HG03558 (cell line): ENCODE measurements around the gene MAP3K9.

ENCODE experiments used
- ATAC-seq: cut with Tn5 transposase; IDR thresholded peaks from one replicate; pipeline ENCODE4 v1.9.1; 2021; ENCODE audit warnings: moderate number of reproducible peaks; ENCODE audit not compliant: unreplicated experiment; ENCODE audit errors: extremely low read depth

The MAP3K9 gene

DNA sequence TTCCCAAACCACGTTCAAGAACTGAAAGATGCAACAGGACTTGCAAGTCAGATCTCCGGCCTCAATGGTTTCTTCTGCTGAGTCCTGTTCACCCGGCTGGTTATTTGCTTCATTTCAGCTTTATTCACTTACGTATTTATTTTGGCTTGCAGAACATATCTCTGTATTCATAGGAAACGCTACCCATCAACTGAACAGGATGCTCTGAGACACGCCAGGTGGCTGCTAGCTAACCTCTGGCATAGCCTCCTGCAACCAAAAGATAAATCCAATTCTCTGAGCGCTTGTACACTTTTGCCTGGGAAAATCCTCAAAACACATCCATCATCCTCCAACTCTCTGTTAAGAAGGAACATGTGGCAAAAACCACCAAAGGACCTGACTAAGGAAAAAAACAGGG is 17.3 kb downstream of the MAP3K9 start:
- no peak for ATAC-seq

DNA sequence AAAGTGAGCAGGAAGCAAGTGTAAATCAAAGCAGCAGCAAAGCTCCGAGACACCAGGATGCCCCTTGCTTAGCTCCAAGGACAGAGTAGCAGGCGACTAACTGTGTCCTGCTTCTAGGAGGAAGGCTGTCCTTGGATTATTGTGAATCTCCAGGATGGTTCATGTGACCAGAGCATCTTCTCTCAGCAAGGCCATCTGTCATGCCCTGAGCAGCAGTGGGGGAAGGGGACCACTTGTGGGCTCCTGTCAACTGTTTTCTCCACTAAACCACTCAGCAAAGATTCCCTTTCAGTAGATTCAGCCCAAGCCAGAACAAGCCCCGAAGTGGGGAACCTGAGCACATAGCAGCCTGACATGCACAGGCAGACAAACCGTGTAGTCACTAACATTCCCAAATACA is 19.4 kb downstream of the MAP3K9 start:
- no peak for ATAC-seq

DNA sequence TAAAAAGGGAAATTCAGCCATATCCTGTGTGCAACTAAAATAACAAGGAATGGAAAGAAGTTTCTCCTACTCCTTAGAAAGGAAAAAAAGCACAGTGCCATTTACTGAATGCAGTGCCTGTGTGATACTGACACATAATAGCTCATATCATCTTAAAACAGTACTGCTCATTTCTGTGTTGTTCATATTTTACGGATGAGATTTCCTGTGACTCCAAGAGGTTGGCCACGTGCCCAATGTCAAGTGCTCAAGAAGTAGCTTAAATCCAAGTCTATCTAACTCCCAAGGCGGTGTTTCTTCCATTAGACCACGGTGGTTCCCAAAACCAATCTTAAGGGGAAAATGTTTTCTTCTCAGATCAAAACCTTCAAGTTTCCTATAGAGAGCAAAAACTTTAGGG is 20.0 kb downstream of the MAP3K9 start:
- no peak for ATAC-seq

DNA sequence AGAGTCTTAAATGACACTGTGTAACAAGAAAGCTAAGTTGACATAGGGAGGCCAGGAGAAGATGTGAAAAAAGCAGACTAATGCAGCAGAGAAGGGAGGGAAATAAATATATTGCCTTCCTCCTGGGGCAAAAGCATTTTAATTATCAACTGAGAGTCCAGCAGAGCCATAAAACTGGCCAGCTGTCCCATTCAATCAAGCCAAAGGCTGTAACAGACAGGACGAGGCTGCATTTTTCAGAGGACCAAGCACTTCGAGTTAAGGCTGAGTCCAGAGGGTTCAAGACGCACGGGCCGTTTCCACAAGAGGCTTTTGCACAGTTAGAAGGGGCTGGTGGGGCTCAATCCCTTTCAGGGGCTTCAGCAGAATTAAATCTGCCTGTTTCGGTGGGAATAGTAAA is 20.4 kb downstream of the MAP3K9 start:
- no peak for ATAC-seq

DNA sequence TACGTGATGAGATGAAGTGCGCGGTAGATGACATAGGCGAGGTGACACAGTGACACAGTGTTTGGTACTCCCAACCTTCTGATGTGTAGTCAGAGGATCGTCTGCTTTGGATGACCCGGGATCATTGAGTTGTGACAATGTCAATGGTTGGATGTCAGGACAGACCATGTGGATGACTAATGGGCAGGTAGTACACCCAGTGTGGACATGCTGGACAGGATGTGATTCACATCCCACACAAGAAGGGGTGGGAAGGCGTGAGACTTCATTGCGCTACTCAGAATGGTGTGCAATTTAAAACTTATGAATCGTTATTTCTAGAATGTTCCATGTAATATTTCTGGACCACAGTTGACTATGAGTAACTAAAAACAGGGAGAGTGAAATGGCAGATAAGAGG is 23.8 kb downstream of the MAP3K9 start:
- ATAC-seq, result no peak

DNA sequence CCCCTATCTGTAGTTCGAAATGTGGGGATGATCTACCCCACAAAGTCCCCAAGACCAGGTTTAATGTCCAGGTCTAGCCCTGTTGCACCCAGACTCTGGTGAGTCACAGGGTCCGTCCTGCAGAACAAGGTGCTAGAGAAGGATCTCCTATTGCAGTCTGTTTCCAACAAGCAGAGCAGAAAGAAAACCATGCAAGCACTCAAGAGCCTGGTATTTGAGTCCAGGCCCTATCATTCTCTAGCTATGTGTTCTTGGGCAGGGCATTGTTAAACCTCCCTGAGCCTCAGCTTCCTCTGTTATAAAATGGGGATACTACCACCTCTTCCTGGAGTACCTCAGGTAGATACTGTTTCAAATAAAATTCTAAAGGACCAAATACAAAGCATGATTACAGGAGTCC is 24.4 kb downstream of the MAP3K9 start:
- no peak for ATAC-seq

DNA sequence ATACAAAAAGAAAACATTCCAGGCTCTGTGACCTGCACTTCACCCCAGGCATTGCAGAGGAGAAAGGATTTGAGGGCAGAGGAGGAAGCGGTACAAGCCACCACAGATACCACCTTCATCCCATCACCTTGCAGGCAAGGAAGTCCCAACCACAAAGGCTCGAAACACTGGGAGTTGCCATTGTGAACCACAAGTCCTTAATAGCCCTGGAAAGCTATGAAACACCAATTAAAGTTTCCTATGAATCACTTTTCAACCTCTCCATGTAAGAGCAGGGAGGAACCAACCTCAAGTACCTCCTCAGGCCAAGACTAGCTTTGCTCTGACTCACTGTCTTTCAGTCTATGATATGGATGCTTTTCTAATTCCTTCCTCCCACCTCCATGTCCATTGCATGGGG is 27.0 kb downstream of the MAP3K9 start:
- no peak for ATAC-seq

DNA sequence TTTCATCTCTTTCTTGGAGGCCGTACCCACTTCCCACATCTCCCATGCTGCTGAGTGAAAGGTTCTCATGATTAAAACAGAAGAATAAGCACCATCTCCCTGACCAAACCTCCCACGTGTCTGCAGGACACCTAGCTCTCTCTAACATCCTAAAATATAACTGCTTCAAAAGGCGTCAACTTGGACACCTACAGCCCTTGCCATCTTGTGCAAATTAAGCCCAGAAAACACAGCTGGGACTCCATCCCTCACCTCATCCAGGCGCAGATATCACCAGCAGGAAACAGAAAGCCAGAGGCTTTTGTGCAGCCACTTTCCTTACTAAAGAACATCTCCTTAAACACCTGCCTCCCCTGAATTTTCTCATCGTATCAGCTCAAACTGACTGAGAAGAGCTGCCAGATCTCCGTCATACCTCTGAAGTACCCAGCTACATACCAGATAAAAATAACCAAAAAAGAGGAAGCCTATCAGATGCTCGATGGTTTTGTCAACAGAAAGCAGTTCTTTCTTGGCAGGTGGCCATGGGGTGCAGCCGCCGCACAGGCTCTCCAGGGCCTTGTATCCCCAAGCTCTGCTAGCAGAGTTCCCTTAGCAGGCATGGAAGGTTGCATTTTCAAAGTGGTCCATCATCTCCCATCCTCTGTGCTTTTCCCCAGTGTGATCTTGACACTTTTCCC is 28.8 kb downstream of the MAP3K9 start:
- ATAC-seq, result no peak

DNA sequence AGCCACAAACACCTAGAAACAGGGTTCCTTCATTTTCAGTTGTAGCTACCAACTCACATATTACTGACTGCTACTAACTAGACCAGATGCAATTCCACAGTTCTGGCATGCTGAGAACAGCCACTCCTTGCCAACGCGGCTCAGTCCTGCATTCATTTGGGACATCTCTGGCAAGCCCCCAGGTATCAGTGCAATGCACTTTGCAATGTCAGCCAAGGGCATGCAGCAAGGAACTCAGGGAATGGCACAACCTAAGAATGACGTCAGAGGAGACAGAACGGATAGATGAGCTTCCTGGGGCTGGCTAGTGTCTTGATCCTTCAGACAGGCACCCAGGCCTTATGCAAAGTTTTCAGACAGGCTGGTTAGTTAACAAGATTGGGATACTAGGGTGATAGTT is 29.6 kb downstream of the MAP3K9 start:
- no peak for ATAC-seq

DNA sequence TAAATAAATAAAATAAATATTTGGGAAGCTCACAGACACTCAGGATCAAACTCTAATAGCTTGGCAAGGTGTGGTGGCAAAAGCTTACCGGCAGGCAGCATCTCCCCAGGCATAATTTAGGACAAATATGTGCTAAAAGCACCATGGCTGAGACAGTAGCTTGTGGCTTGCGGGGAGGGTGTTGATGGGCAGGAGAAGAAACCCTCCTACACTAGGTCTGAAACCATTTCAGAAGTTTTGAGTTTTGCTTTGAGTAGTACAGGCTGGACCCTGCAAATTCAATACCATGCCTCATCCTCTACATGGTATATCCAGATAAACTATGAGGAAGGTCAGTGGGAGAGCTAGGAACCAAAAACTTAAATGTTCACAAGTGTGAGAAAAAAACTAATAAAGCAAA is 33.1 kb downstream of the MAP3K9 start:
- no peak for ATAC-seq

DNA sequence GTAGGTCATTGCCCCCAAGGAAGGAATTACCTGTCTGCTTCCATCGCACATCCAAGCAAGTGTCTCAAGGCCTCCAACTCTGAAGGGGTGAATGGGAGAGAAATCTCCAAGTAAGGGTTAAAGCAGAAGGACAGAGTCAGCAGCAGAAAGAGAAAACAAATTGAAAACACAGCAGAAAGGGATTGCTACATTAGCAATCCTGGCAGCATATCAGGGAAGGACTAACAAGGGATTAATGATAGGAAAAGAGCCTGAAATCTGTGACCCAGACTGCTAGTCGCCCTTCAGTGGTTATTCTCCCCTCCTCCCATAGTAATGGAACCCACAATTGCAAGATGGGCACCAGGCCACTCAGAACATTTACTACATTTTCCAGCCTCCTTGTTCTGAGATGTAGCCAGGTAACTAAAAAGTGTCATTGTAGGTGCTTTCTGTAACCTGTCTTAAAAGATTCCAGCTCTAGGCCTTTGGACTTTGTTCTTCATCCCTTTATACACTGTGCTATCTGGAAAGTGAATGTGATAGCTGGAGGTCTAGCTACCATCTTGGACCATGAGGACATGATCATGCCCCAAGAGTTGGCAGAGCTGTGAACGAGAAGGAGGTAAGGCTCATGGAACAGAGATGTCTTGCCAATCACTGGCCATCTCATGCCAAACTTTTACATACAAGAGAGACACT is 36.0 kb downstream of the MAP3K9 start:
- ATAC-seq, result no peak

DNA sequence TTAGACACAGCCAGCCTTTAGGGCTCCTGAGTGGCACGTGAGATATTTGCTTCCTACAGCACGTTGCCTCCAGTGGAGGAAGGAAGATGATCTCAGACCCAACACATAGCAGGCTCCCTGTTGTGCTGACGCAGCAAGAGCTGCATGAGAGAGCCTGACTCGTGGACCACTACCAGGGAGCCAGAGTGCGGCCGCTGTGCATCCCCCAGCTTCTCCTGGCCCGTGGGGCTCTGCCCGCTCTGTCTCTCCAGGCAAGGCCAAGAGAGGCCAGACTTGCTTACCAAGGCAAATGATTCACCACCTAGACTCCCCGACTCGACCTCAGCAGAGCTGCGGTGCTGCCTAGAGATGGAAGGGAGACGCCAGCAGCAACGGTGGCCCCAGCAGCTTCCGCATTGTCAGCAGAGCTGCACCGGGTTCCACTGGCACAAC is 37.5 kb downstream of the MAP3K9 start:
- no peak for ATAC-seq

DNA sequence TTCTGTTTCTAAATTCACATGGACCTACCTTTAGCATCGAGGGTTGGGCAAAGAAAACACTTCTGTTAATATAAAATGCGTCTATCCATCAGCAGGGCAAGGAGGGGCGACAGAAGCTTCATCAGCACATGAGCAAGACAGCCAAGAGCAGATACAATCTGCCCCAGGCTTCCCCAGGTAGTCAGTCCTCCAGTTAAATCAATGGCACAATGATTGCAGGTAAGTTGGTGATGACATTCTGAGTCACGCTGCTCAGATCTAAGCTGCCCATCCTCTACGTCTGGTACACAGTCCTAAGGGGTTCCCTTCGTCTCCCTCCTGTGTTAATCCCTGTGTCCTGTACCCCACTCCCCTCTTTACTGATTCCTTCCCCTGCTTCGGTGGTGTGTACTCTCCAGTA is 38.8 kb downstream of the MAP3K9 start:
- no peak for ATAC-seq

DNA sequence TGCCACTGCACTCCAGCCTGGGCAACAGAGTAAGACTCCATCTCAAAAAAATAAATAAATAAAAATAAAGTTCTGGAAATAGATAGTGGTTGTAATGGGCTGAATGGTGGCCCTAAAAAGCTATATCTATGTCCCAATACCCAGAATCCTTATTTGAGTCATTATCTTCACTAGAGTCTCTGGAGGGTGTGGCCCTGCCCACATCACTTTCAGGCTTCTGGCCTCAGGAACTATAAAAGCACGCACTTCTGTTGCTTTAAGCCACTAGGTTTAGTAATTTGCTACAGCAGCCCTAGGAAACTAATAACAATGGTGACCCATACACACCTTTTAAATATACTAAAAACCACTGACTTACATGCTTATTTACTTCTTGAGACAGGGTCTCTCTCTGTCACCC is 49.9 kb downstream of the MAP3K9 start:
- no peak for ATAC-seq

DNA sequence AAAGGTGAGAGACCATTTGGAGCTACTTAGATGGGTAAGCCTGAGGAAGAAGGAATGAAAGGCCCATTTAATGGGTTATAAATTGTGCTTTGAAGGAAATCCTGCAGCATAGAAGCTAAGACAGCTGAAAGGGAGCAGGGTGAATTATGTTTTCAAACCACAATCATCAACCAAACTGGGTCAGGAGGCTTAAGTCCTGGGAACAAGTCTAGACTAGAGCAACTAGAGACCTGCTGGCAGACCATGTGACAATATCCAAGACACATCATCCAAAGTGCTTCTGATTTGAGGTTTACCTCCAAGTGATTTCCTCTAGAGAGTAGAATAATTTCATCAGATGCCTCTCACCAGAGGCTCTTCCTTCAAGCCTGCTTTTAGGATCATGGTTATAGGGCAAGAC is 53.7 kb downstream of the MAP3K9 start:
- ATAC-seq, result no peak

DNA sequence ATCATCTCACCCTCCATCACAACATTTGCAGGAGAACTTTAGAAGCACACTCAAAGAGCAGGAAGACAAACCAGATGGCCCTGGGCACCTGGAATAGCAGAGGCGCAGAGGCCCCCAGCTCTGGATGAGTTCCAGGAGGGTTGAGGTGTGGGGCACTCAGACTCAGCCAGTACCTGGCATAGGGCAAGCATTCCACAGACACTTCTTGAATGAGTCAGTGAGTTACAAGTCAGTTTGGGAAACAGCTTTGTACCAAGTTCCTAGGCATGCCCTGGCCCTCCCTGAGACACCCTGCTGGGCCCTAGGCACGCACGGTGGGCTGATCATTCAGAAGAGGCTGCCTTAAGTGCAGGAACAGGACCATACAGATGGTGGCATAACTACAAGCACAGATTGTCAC is 54.3 kb downstream of the MAP3K9 start:
- no peak for ATAC-seq

DNA sequence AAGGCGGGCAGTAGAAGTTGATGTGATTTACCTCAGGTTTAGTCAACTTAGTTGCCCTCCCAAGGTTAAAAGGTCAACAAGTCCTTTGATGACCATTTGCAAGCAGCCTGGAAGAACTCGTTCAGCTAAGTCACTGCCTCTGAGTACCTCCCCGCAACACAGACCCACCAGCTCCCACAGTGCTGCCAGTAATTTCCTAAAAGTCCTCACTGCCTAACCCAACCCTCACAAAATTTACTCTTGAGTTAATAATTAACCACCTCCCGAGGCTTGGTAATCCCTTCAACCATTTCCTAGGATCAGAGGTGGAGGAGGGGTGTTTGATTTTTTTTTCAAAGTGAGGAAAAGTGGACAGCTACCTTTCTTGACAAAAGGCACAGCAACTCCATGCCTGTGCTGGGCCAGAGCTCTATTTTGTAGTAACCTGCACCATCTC is 55.8 kb downstream of the MAP3K9 start:
- ATAC-seq, result no peak

DNA sequence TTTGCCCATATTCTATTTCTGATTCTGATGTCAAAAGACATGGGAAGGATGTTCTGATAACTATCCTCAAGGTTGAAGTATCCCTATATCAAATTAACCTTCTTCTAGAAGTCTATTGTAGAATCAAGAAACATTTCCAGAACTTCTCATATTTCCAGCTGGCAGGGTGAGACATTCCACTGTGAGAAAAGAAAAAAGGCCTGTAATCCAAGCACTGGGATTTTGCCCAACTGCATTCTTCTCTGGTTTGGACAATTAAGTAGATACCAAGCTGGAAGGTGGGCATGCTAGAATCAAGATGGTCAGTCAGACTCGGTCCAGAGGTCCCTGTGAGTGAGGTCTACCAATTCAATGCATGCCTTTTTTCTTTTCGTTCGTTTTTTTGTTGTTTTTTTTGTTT is 60.9 kb downstream of the MAP3K9 start:
- no peak for ATAC-seq

DNA sequence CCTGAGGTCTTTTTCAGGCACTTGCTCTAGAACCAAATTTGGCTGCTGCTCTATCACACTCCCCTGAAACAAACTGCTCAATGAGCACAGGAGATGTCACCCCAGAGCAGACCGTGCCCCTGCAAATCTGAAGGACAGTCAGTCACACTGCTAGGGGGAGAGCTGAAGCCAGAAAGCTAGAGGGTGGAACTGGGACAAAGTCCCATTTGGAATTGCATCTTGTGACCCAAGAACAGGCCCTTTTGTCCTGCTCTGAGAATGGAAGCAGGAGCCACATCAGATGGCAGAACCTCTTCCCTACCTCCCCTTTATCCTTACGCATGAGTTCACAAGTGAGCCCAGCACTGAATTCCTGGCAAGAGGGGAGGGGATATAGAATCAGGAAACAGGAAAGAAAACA is 64.7 kb downstream of the MAP3K9 start:
- ATAC-seq, result no peak

DNA sequence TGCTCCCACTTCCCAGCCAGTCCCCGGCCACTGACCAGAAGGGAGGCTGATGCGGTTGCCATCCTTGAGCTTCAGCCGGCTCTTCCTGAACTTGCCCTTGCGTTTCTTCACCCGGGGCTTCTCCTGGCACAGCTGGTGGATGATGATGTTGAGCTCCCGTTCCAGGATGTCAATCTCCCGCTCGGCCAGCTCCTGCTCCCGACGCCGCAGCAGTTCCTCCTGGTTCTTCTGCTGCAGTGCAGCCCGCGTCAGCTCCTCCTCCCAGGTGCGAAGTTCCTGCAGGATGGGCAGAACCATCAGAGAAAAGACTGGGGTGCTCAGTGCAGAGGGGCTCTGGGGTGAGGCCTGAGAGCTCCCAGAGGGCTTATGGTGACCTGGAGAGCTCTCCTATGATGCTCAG is 67.0 kb downstream of the MAP3K9 start:
- ATAC-seq, result no peak

DNA sequence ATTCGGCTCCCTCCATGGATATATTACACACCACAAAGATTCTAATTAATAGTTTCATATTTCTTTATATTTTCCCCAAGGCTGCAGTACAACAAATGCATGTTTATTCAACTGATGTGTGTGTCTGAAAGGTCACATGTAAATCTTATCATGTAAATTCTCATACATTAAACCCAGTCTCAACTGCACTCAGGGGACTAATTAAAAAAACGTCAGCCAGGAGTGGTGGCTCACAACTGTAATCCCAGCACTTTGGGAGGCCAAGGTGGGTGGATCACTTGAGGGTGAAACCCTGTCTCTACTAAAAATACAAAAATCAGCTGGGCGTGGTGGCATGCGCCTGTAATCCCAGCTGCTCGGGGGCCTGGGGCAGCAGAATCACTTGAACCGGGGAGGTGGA is 67.8 kb downstream of the MAP3K9 start:
- ATAC-seq, result no peak

DNA sequence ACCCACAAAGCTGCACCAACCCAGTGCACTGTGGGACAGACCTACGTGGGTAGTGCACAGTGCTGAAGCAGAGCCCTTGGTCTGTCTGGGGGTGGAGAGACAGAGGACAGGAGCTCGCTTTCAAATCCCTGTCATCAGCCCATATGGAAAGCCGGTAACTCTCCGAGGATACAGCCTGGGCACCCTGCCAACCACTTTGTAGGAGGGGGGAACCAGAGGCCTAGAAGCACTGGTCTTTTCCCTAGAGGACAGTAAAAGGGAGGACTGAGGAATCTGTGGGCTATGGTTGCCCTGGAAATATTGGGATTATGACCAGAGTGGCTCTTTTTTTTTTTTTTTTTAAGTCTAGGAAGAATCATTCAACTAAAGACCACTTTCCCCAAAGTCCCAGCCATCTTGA is 74.3 kb downstream of the MAP3K9 start:
- ATAC-seq, result no peak
